DMS114 treated with DMSO at 0.1 percent for 48 hours (cell line): ENCODE data around the gene BEND5.

Experiments
- DNase-seq: peaks from one replicate; lab custom pipeline; 2025; ENCODE audit not compliant: unreplicated experiment; lab: John Stamatoyannopoulos, UW

The BEND5 gene

DNA sequence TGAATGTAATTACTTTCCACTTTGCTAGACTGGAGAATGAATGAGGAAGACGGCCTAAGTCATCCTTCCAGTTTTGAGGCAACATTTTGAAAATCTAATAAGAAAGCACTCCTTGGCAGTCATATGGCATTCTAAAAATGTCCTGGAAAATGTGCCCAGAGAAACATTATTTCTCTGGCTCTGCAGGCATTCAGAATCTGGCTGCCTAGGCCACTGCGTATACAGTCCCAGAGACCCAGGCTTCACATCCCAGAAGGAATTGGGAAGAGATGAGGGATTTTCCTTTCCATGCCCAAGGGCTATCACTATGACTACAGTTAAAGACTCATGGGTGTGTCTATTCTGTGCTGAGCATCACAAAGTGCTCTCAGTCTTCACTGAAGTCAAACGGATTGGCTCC is 92.9 kb downstream of the BEND5 start:
- no peak for DNase-seq

DNA sequence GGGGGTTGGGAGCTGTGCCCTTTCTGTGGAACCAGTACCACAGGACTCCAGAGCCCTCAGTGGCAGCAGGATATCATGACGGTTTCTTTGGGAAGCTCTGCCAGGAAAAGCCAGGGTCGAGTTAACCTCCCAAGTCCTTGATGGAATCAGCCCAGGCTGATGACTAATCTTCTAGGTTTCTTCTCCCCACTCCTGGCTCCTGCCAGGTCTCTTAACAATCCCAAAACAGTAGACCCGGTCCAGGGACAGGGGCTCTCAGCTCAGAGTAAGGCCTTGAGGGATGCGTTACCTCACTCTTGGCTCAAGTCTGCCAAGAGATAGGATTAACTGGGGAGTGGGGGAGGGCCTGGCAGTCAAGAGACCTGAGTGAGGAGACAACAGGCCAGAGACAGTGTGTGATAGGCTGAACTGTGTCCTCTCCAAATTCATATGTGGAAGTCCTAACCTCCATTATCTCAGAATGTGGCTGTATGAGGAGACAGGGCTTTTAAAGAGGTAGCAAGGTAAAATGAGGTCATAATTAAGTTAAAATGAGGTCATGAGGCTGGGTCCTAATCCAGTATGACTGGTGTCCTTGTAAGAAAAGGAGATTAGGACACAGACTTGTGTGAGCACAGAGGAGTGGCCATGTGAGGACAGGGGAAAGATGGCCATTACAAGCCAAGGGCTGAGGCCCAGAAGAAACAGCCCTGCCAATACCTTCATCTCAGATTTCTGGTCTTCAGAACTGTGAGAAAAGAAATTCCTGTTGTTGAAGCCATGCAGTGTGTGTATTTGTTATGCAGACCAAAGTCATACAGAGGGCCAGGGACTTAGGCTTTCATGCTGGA is 95.0 kb downstream of the BEND5 start:
- no peak for DNase-seq

DNA sequence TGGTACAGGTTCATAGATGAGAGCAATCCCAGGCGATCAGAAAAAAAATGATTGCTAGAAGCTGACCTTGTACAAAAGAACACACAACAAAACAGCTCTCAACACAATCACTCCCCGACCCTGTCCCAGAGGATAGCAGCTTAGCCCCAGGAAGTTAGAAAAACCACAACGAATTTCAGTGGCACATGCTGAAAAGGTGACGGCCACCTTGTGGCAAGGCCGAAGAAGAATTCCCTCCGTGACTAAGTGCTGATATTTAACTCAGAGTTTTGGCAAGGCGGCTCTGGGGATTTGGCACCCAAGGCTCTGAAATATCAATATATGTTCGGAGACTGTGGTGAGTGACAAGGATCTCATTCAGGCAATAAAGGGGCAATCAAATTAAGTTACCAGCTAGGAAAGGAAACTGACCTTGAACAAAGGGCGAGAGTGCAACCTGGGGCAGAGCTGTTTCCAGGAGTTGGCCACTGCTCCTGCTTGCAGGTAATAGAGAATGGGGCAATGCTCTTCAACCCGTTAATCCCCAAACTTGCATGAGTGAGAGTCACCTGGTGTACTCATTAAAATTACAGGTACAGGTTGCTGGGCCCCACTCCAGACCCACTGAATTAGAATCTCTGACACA is 96.2 kb downstream of the BEND5 start:
- no peak for DNase-seq

DNA sequence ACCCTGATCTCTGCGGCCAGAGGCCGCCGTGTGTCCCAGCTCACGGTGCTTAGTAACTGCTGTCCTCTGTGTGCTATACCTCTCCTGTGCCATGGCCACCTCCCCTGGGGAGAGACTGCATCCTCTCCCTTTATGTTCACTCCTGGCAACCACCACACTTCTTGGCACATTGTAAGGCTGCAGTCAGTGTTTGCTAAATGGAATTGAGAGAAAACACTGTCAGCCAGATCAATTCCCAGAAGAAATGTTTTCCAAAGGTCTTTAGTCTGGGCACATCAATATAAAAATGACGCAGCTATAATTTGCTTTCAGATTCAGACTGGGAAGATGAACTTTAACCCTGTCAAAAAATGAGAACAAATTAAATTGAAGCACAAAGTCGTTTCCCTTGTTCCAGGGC is 96.8 kb downstream of the BEND5 start:
- no peak for DNase-seq

DNA sequence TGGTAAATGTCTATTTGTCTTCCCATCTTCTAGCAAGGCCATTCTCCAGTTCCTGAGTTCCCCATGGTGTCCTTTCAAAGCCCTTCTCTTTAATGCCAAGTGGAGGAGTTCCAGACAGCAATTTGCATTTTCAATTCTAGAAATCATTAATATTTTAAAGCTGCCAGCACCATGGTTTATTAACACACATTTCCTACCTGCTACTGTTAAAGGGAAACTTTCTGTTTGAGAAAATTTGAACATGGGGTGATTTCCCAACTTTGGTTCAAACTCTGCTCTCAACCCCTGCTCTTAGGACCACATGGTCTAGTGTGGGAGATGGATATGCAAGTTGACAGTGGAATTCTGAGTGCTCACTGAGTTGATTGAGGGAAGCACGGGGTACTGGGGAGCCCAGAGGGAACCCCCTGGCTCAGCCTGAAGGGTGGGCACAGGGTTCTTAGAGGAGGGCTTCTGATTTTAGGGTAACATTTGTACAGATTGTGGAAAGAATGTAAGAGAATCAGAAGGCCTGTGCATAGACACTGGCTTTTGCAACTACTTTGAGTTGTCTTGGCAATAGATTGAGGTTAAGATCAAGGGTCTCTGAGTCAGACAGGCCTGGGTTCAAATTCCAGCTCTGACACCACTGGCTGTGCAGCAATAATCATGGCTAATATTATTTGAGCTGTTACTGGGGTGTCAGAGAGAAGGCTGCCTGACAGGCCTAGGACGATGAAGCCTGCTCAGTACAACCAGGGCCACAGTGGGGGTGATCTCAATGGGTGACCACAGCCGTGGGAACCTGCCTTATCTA is 97.8 kb downstream of the BEND5 start:
- DNase-seq, result no peak
